Measurements from ENCODE around the gene FBN3.

FBN3 gene

DNA sequence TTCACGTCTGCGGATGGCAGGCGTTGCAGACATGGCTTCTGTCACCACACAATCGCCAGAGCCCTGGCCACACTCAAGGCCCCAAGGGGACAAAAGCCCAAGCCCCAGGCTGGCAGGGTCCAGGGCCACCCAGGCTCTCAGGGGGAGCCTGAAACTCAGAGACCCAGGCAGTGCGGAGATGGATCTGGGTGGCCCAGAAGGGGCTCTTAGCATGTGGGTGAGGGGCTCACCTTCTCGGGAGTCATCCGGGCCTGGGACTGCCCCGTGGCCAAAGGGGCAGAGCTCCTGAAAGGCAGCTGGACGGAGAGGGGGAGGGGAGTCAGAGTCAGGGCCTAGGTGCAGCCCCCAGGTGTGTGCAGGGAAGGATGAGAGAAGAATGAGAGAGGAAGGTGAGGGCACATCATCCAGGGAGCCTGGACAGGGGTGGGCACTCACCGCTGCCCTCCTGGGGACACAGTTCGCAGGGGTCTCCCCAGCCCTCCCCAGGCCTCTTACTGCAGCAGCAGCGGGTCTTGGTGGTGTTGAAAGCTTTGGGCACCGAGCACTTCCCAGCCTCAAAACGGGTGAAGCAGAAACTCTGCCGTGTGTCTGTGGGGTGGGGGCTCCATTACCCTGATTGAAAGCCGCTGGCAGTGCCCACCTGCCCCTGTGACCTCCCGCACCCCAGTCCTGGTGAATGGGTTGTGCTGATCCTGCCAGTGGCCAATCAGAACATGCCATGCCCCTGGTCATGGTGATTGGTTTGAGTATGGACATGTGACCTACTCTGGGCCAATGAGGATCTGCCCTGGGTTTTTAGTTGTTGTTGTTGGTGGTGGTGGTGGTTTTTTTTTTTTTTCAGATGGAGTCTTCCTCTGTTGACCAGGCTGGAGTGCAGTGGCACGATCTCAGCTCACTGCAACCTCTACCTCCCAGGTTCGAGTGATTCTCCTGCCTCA is 59.5 kb downstream of the FBN3 start:
- no peak for DNase-seq (ENCODE audit: low spot score)

DNA sequence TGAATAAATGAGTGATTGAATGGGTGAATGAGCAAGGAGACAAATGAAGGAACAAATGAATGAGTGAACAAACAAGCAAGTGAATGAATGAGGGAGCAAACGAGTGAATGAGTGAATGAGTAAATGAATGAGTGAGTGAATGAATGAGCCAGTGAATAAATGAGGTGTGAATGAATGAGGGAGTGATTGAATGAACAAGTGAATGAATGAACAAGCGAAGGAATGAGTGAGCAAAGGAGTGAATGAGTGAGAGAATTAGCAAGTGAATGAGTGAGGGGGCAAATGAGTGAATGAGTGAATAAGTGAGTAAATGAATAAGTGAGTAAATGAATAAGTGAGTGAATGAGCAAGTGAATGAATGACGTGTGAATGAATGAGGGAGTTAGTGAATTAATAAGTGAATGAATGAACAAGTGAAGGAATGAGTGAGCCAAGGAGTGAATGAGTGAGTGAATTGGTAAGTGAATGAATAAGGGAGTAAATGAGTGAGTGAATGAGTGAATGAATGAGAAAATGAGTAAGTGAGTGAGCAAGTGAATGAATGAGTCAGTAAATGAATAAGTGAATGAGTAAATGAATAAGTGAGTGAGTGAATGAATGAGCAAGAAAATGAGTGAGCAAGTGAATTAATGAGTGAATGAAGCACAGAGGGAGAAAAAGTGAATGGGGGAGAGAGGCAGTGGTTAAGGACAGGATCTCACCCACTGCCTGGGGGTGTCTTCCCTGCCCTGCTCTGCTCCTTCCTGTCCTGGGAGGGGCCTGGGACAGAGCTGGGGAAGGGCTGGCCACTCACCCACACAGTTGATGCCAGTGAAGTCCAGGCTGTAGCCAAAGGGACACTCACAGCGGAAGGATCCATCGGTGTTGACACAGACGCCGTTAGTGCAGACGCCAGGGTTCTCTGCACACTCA is 60.4 kb downstream of the FBN3 start:
- DNase-seq (ENCODE audit: low spot score), result no peak

- no peak for DNase-seq (ENCODE audit: low spot score)
Observed at GRCh38 chr19:8087876-8088275, 61.5 kb downstream of the FBN3 start.

DNA sequence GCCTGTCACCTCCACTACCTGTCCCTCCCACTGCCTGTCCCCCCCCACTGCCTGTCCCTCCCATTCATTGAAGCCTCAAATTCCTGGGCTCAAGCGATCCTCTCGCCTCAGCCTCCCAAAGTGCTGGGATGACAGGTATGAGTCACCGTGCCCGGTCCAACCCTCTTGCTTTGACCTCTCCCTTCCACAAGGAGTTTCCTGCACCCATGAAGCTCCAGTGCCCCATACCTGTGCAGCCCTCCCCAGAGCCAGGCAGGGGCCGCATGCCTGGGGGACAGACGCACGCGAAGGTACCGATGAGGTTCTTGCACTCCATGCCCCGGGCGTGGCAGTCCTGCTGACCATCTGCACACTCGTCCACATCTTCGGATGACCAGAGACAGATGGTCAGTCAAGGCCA is 62.5 kb downstream of the FBN3 start:
- no peak for DNase-seq (ENCODE audit: low spot score)

- no peak for DNase-seq (ENCODE audit: low spot score)
Observed at GRCh38 chr19:8085598-8086408, 63.6 kb downstream of the FBN3 start.

DNA sequence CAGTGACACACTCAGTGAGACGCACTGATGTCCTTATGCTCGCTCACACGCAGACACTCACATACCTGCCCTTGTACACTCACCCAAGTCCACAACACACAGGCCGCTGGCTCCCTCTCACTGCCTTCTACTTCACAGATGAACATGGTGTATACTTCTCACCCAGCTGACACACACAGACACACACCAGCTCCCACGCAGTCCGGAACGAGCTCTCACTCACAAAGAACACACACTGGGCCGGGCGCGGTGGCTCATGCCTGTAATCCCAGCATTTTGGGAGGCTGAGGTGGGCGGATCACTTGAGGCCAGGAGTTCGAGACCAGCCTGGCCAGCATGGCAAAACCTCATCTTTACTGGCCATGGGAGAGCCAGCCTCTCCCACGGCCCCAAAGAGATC is 65.2 kb downstream of the FBN3 start:
- no peak for DNase-seq (ENCODE audit: low spot score)

GRCh38 chr19:8083141-8083540 is 66.3 kb downstream of the FBN3 start:
- no peak for DNase-seq (ENCODE audit: low spot score)

- no peak for DNase-seq (ENCODE audit: low spot score)
Observed at GRCh38 chr19:8081569-8082550, 67.5 kb downstream of the FBN3 start.

DNA sequence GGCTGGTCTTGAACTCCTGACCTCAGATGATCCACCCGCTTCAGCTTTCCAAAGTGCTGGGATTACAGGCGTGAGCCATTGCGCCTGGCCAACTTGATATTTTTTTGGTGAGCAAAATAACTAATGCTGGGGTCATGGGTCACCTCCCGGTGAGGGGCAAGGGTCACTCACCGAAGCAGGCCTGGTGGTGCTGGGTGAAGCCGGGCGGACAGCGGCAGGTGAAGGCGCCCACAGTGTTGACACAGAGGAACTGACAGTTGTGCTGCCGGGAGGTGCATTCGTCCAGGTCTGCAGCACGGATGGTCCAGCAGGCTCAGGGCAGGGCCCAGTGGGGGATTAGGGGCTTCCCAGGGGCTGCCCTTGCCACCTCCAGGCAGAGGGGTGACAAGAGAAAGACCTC is 68.6 kb downstream of the FBN3 start:
- DNase-seq (ENCODE audit: low spot score), result no peak

- DNase-seq (ENCODE audit: low spot score), result no peak
Observed at GRCh38 chr19:8079988-8080387, 69.4 kb downstream of the FBN3 start.

GRCh38 chr19:8075158-8076074 is 74.0 kb downstream of the FBN3 start:
- DNase-seq (ENCODE audit: low spot score), result no peak

- no peak for DNase-seq (ENCODE audit: low spot score)
Observed at GRCh38 chr19:8074501-8074900, 74.9 kb downstream of the FBN3 start.

- DNase-seq (ENCODE audit: low spot score), result no peak
Observed at GRCh38 chr19:8071912-8072311, 77.5 kb downstream of the FBN3 start.

GRCh38 chr19:8069096-8069973 is 80.1 kb downstream of the FBN3 start:
- no peak for DNase-seq (ENCODE audit: low spot score)

- DNase-seq (ENCODE audit: low spot score), result no peak
Observed at GRCh38 chr19:8065875-8066261, 83.5 kb downstream of the FBN3 start.

GRCh38 chr19:8064911-8065874 is 84.2 kb downstream of the FBN3 start:
- no peak for DNase-seq (ENCODE audit: low spot score)

DNA sequence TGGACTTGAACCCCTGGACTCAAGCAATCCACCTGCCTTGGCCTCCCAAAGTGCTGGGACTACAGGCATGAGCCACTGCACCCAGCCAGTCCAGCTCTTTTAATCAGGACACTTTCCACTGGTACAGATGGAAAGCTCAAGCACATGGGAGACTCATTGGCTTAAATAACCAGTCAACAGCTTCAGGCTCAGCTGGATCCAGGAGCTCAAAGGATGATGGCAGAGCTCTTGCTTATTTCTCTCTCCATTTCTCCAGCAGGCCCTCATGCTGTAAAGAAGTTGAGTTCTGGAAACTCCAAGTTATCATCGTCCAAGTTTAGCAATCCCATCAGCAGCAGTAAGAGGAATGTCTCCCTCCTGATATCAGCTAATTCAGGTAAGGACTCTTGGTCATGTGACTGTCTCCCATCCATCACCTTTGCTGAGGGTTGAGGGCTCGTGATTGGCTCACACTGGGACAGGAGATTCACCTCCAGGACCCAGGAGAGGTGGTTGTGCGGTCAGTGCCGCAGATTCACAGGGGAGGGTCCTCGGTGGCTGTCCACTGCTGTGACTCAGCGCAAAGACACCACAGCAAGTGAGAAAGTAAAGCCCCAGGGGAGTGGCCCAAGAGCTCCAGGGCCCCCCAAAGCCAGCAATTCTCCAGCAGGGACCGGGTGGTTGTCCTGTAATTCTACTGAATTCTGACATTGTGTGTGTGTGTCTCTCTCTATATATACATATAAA is 91.7 kb downstream of the FBN3 start:
- DNase-seq (ENCODE audit: low spot score), result no peak
